ENCODE measurements around the gene CC2D2A.

The CC2D2A gene

DNA sequence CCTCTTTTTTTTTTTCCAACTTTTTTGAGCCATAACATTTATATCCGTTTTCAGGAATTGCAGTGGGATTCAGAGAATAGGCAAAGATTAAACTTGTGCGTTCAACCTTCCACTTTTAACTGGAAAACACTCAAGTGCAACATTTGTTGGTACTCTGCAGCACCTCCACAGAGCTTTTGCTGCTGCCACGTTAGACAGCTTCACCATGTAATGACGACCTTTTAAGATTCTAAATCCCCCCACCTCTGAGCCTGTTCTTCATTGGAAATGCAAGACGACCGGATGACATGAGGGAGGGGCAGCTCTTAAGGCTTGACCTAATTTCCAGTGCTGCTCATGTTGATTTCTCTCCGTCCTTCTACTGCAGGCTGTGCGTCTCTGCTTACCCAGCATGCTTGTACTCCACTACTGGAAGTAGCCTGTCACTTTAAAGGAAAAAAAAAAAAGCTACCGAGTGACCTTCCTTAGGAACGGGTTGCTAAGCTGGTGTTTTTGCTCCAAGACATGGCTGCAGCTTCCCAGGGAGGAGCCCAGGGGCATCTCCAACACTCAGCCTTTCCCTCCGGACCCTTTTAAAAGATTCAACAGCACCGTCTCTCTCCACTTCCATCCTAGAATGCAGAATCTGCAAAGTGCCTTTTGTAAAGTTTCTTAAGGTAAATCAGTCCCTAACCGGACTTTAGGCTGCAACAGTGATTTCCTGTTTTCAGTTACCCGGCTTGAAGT is at the start of gene CC2D2A:
TSS of gene CC2D2A (plus strand) at position 481 of the 726 bp plus-strand sequence. CDS start 6,051 bp downstream, outside the sequence.
- DNase-seq, result no peak

DNA sequence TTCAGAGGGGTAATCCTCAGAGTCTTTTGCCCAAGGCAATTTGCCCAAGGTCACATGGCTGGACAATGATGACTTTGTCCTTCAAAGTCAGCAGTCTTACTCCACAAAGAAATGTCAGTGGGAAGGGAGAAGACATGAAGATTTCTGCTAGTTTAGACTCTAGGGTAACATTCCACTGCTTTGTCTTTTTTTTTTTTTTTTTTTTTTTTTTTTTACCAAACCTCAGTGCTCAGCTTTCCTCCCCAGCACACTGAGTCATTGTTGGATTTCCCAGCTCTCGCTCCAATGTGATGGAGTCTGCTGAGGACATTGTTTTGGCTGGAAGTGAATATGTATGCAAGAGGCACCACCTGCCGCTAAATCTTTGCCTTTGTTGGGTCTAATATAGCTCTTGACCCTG is 49.0 kb upstream of the CC2D2A start:
- DNase-seq, result no peak

DNA sequence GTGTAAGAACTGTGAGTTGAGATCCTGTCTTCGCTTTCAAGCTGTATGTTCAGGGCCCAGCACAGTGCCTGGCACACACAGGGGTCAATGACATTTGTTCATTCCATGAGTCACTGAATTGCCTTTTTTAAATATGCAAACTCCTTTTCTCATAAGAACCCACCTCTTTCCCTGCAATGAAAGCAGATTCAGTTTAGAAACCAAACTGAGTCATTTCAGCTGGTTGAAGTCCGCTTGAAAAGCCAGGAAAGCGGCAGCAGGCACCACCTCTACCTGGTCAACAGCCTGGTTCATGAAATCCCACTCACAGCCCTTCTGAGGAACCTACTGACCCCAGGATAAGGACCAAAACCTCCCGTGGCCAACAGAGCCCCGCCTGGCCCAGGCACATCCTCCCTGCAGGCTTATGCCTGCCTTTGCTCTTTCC is 46.4 kb upstream of the CC2D2A start:
- no peak for DNase-seq

DNA sequence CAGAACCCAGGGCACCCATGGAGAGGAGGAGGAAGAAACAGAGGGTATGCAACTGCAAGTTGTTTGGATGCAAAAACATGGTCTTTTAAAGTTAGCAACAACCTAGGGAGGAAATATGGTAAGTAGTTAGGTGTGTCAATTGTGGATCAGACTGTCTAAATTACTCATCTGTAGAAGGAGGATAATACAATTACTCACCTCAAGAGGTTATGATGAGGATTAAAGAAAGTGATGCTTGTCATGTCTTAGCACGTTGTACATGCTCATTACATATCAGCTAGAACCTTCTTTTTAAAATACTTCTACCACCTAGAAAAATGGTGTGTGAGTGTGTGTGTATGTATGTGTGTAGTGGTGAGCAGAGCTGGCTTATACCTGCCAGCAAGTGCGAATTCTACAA is 44.2 kb upstream of the CC2D2A start:
- no peak for DNase-seq

DNA sequence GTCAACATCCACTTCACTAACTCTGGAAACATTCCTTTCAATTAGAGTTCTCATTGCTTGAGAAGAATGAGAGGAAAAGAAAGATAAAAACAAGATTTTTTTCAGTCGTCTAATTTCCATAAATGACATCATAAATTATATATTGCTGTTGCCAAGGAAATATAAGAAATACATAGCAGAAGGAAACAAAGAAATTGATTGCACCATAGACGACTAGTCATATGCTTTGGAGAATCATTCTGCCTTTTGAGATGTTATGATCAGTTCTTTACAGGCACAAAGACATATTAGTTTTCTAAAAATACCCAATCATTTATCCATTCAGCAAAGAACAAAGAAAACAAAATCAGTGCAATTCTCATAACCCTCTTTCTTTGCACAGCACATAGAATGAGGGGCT is 42.5 kb upstream of the CC2D2A start:
- no peak for DNase-seq

DNA sequence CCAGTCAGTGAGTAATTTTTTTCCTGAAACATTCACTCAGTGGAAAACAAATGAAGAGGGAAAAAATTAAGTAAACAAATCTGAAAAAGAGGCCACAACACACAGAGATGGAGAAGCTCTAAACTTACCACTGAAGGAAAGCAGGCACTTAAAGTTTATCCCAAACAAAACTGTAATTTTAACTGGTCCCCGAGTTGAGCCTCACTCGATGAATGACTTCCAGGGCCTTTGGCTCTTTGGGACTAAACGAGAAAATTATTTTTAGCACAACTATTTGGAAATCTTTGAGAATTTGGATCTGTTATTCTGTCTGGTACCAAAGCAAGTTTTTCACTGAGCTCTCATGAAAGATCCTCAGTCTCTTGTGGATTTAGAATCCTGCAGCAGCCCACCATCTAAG is 42.0 kb upstream of the CC2D2A start, which contains the start of gene C1QTNF7:
TSS of gene C1QTNF7 (plus strand) at position 333 of the 400 bp plus-strand sequence. CDS start 7,711 bp downstream, outside the sequence.
- no peak for DNase-seq

DNA sequence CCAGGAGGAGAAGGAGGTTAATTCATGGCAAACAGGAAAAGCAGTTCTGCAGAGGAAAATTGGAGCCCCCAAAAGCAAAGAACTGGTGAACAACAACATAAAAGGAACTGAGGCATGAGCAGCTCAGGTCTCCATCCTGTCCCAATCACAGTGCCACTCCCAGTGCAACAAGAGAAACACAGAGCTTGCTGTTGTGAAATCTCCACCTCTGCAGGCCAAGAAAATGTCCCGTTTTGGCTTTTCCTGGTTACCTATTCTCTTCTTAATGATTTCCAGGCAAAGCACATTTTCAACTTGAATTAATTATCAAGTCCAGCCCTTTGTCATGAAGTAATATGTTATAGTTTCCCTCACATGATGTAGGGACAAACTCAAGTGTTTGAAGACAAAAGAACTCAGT is 41.1 kb upstream of the CC2D2A start:
- no peak for DNase-seq

DNA sequence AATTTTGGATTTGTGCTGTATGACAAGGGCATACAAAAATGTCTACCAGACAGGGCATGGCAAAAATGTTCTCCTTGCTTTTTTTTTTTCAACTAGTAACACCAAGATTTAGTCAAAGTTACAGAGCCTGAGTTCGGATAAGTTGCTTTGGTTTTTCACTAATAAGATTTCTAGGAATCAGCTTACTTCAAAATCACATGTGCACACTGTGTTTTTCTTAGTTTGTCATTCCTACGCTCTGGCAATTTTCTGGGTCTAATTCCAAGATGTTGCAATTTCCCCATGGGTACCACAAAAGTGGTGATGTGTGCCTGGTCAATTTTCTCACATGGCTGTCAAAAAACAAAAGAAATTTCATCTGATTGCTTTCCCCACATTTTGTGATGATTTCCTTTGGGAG is 35.6 kb upstream of the CC2D2A start:
- no peak for DNase-seq

DNA sequence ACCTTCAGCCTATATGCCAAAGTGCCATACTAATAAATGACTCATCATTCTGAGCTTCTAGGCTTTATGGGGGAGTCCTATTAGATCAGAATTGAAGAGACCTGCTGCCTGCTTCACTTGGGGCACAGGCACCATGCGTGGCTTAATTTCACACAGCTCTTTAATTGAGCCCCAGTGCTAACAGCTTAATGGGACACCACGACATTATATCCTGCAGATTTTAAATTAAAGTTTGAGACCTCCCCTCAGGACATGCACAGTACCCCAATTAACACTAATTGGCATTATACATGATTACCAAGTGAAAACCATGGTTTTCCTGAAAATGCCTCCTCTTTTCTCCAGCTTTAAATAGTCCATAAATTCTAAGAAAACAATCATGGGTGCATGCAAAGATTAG is 35.0 kb upstream of the CC2D2A start:
- DNase-seq, result no peak

DNA sequence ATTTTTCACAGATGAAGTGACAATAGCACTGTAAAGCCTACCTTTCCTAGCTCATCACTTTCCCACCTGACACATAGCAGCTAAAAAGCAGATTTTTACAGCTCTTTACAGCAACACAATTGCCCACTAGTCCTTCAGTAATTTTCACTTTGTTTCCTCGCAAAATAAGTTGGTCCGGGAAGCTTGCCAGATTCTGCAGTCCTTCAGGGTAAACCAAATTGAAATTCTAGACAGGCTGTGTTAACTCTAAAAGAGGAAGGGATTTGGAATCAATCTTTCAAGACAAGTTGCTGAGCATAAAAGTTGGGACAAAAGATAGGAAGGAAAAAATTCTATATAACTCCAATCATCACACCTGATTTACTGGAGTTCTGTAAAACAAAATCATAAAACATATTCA is 33.2 kb upstream of the CC2D2A start:
- DNase-seq, result no peak

DNA sequence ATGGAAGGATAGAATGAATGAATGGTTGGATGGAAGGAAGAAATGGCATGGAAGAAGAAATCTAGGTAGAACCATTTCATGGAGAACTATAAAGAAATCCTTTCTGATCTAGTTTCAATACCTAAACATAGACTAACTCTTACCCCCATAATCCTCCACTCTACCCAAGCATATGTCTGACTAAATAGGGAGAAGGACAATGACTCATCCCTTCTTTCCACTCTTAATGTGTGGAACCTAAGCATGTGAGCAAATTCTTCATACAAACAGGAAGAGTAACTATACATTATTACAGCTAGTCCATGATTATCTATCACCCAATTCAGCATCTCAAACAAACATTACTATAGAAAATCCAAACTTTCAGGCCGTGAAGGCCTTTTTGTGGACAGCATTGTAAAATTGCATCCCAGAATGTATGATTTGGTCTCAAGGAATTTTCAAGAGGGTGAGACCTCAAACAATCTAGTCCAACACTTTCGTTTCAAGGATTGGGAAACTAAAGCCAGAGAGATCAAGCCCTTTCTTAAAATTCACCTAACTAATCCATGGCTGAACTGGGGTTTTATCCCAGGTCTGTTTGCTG is 30.6 kb upstream of the CC2D2A start:
- DNase-seq, result no peak

DNA sequence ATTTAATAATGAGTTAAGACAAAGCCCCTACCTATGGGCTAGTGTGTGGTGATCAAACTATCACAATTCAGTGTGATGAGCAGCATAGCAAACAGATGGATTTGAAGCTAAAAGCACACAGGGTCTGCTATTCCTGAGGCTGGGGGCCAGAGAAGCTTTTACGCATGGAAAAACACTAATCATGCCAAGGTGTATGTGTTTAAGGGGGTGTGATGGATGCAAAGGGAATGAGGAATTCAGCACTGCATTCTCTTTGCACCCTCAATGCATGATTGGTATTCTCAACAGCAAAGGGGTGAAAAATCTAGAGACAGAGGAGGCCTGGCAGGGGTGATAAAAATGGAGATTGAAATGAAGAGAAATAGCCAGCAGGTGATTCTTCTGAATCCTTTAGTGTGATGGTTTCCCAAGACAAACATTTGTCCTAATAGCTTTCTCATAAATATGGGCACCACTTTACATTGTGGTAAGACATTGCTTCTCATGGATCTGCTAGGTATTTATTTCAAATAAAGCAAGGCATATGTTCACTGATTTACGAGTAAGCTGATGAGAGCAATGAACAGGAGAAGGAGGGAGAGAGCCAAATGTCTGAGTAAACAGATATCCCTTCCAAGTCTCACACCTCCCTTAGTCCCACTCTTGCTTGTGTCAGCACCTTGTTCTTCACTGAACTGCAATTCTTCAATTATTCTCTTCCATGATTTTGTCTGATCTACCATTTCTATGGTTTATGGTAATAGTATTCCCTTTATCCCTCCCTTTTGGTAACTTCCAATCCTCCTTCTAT is 26.1 kb upstream of the CC2D2A start:
- DNase-seq, result no peak

DNA sequence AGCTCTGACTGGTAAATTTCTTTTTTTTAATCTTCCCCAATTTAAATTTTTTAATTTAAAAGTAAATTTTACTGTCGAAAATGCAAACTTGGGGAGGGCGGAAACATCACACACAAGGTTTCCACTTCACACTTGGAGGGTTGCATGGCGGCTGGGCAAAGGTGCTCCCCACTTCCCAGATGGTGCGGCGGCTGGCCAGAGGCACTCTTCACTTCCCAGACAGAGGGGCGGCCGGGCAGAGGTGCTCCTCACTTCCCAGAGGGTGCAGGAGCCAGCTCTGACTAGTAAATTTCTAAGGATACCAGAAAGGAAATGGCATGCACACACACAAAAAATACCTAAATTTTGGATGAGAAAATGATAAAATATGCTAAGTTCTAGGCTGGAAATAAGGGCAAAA is 25.4 kb upstream of the CC2D2A start:
- no peak for DNase-seq

DNA sequence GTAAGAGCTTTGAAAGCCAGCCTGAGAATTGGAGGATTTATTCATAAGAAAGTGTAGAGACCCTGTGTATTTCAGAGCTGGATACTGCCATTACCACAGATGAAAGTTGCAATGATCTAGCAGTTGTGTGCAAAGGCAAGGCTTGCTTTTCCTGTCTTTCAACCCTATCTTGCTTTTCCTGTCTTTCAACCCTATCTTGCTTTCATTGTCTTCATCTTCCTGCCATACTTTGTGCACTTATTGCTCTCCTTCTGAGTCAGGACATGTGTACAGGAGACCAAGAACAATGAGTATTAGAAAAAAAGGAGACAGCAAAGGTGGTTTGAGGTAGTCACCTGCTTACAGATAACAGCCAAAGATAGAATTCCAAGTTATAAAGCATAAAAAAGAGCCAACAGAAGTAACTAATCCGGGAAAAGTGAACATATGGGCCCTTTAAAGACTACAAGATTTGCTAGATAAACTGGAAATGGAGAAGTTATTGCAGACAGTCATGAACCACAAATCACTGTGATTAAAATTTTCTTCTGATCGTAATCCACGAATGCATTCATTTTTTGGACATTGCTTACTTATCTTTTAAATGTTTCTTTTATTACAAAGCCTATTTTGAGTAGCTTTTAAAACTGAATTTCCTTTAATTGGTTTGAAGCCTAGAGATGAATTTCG is 24.7 kb upstream of the CC2D2A start:
- DNase-seq, result no peak

DNA sequence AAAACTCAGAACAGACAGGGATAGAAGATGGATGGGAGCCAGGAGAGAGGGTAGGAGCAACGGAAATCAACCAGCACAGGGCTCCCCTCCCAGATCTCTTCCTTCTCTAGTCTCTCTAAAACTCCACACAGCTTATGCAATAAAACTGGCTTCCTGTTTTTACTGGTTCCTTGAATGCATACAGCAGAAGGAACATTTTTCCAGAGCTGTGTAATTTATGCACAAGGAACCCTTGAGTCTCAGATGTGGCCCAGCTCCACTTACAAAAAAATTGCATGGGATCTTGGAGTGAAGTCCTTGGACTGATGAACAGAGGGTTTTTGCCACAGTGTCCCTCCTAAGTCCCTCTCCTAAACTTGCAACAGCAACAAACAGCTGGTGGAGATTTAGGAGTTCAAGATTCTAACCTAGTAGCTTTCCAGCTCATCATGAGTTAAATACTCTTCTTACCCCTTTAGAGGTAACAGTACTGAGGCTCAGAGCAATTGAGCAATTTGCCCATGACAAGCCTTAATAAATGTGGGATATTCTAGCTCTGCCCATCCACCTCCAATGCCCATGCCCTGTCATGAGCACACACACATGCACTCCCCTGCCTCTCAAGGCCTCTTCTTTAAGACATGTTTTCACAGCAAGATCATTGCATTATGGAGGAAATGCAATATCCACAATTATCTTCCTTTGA is 18.4 kb upstream of the CC2D2A start:
- no peak for DNase-seq

DNA sequence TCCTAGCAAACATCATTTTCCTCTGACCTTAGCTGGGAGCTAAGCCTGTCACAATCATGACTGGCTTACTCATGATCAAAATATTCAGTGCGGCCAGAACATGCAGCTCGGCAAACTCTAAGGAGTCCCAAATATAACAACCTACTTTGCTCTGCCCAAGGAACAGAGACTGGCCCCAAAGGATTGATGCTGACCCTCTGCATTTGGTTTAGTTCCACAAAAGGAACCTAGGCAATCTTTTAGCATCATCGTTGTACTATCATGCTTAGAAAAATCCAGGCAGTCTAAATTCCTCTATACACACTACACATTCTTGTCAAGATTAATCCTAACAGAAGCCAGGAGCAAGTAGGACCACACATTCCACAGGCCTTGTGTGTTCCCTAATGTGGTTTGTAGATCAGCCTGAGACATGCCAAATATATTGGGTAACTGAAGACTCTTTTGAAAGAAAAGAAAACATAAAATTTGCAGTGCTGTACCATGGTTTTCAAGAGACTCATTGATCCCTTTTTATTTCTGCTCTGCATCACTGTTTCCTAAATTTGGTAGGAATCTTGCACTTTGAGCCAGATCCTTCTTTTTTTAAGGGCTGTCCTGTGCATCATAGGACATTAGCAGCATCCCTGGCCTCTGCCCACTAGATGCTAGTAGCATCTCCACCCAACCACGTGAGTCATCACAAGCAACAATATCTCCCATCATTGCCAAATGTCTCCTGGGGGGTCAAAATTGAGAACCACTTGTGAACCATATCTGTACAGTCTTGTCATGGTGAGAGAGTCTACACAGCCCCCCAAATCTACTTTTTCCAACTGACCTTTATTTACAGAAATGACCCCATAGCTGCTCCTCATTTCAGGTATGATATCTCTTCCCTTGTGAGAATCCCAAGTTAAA is 17.6 kb upstream of the CC2D2A start:
- no peak for DNase-seq

DNA sequence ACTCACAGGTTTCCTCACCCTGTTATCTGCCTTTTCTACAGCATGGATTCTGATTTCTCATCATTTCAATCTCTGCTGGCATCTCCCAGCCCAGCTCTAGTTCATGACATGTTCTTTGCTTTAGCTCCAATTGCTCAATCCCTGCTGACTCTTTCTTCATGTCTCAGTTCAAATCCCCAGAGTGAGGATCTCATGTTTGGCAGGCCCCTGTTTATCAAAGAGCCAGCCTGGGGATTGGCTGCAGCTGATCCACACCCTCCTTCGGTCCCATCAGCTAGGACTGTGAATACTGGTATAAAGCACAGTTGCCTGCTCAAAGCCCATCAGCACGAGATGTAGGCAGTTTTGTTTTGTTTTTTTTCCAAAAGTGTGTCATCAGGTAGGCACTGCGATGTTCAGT is 14.4 kb upstream of the CC2D2A start:
- DNase-seq, result no peak

DNA sequence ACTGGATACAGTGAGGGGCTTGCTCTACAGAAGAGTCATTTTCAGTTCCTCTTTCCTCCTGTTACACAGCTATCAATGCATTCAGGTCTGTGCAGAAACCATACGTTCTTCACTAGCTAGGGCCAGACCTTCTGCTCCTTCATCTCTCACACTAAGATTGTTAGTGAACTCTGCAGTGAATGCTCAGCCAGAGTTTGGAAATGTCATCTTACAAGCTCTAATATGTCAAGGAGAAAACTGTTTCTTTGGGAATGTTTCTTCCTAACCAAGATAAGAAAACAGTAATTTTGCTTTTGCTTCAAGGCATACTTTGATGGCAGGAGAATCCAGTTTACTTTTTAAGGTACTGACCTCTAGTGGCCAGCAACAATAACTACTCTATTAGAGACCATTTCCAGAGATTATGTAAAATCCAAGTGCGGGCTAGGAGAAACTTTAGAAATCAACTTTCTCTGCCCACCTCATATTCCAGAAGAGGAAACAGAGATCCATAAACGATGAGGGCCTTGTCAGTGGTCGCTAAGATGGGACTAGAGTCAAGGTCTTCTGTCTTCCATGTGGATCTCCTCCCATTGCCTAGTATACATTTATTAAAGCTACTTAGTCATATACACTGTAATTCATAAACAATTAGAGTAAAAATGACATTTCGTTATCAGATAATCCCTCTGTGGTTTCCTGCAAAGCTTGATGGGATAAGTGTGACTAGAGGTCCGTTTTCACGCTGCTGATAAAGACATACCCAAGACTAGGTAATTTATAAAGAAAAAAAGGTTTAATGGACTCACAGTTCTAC is 12.1 kb upstream of the CC2D2A start:
- no peak for DNase-seq

DNA sequence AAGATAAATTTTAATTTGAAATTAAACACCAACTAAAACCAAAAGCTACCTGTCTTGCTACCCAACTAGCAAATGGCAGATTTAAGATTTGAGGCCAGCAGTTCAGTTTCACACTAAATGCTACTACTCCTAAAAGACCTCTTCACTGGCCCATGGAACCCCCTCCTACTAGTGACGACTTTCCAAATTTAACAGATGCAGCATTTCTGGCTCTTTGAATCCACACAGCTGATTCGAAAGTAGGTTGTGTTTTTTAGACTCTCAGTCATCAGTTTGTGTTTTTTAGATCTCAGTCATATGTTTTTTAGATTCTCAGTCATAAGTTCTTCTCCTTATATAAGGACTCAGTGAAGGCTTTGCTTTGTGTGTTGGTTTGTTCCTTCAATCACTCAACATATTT is 11.1 kb upstream of the CC2D2A start:
- no peak for DNase-seq

DNA sequence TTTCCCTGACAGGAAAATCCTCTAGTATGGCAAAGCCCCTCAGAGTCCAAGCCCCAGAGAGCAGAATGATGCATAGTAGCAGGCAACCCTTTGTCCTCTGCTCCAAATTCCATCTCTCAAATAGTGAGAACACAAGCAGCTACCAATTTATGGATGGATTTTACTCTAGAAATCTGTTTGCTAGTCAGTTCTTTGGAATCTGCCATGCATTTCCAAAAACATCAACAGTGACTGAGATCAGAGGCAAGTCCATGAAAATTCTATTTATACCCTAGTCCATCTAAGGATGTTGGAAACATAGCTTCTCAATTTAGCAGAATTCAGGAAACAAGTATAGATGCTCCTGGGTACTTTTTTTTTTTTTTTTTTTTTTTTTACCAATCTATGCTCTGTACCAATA is 10.0 kb upstream of the CC2D2A start:
- no peak for DNase-seq

DNA sequence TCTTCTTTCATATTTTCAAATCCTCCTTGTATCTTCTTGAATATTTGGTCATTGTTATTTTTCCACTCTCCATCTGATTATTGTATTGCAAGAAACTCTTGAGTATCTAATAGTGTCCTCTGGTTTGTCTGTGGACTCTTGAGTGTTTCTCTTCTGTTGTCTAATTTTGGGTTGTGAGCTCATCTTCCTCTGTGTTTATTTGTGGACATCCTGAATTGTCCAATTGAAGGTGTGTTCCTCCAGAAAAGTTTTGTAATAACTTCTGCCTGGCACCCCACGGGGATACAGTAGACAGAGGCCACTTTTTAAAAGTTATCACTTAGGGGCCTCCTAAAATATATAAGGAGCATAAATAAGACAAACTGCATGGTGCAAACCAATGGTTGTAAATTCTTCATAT is 3.1 kb upstream of the CC2D2A start:
- DNase-seq, result no peak

All from activated T-cell treated with anti-CD3 and anti-CD28 coated beads, Interleukin-2, amount 50 U/mL, for 1 hour (primary cell).